ENCODE data around the gene ECM1.

ECM1 gene

GRCh38 chr1:150507912-150508864 is at the start of gene ECM1:
Gene ECM1, plus strand, starts transcription at chr1:150508109. Its CDS starts 101 bp downstream, at chr1:150508210.
- peak; percentile 95 for DNase-seq (ENCODE audit: low spot score)

GRCh38 chr1:150464422-150464826 is 43.5 kb upstream of the ECM1 start:
- peak; percentile 66 for DNase-seq (ENCODE audit: low spot score)

- DNase-seq (ENCODE audit: low spot score) = no peak
Observed at GRCh38 chr1:150466964-150467363, 40.9 kb upstream of the ECM1 start.

- no peak for DNase-seq (ENCODE audit: low spot score)
Observed at GRCh38 chr1:150469291-150469690, 38.6 kb upstream of the ECM1 start.

GRCh38 chr1:150472601-150473200 is 35.2 kb upstream of the ECM1 start:
- DNase-seq (ENCODE audit: low spot score) = no peak

- no peak for DNase-seq (ENCODE audit: low spot score)
Observed at GRCh38 chr1:150473659-150474058, 34.2 kb upstream of the ECM1 start.

- DNase-seq (ENCODE audit: low spot score) = no peak
Observed at GRCh38 chr1:150474869-150475268, 33.0 kb upstream of the ECM1 start.

- no peak for DNase-seq (ENCODE audit: low spot score)
Observed at GRCh38 chr1:150476754-150477153, 31.2 kb upstream of the ECM1 start.

GRCh38 chr1:150477320-150477719 is 30.6 kb upstream of the ECM1 start:
- no peak for DNase-seq (ENCODE audit: low spot score)

- DNase-seq (ENCODE audit: low spot score) = no peak
Observed at GRCh38 chr1:150477733-150478132, 30.2 kb upstream of the ECM1 start.

- no peak for DNase-seq (ENCODE audit: low spot score)
Observed at GRCh38 chr1:150479370-150479769, 28.5 kb upstream of the ECM1 start.

GRCh38 chr1:150479927-150480352 is 28.0 kb upstream of the ECM1 start:
- DNase-seq (ENCODE audit: low spot score) = no peak

GRCh38 chr1:150484431-150484830 is 23.5 kb upstream of the ECM1 start:
- no peak for DNase-seq (ENCODE audit: low spot score)

GRCh38 chr1:150484861-150485260 is 23.0 kb upstream of the ECM1 start:
- DNase-seq (ENCODE audit: low spot score) = no peak

GRCh38 chr1:150486966-150487762 is 20.7 kb upstream of the ECM1 start, which contains the start of gene TARS2:
Gene TARS2, plus strand, starts transcription at chr1:150487419. Its CDS starts 32 bp downstream, at chr1:150487451.
- DNase-seq (ENCODE audit: low spot score) = peak; percentile 97

- no peak for DNase-seq (ENCODE audit: low spot score)
Observed at GRCh38 chr1:150487763-150488115, 20.2 kb upstream of the ECM1 start.

GRCh38 chr1:150493175-150493574 is 14.7 kb upstream of the ECM1 start:
- DNase-seq (ENCODE audit: low spot score) = no peak

- DNase-seq (ENCODE audit: low spot score) = no peak
Observed at GRCh38 chr1:150498342-150498741, 9.6 kb upstream of the ECM1 start.

- no peak for DNase-seq (ENCODE audit: low spot score)
Observed at GRCh38 chr1:150505431-150505830, 2.5 kb upstream of the ECM1 start.

GRCh38 chr1:150508982-150509381 is 1.1 kb downstream of the ECM1 start:
- DNase-seq (ENCODE audit: low spot score) = no peak

GRCh38 chr1:150511551-150511950 is 3.6 kb downstream of the ECM1 start:
- DNase-seq (ENCODE audit: low spot score) = no peak

GRCh38 chr1:150511985-150512660 is 4.2 kb downstream of the ECM1 start:
- no peak for DNase-seq (ENCODE audit: low spot score)

Measured in COLO829 (cell line).